Measurements from ENCODE around the gene PSMD12. TPM values are rescaled to one million over a fixed set of nuclear protein-coding genes. Genes with fewer than 3 reads are reported as not detected.

The PSMD12 gene
- 29.1 and 31.4 TPM in 2 replicates for polyA plus RNA-seq (2012; rRNA removed)
- 42.1 and 54.1 TPM in 2 replicates for polyA plus RNA-seq (2012; cell fraction: cytosol; rRNA removed)
- polyA plus RNA-seq (2012; cell fraction: nucleus; rRNA removed) = 10.5 and 23.5 TPM in 2 replicates

DNA sequence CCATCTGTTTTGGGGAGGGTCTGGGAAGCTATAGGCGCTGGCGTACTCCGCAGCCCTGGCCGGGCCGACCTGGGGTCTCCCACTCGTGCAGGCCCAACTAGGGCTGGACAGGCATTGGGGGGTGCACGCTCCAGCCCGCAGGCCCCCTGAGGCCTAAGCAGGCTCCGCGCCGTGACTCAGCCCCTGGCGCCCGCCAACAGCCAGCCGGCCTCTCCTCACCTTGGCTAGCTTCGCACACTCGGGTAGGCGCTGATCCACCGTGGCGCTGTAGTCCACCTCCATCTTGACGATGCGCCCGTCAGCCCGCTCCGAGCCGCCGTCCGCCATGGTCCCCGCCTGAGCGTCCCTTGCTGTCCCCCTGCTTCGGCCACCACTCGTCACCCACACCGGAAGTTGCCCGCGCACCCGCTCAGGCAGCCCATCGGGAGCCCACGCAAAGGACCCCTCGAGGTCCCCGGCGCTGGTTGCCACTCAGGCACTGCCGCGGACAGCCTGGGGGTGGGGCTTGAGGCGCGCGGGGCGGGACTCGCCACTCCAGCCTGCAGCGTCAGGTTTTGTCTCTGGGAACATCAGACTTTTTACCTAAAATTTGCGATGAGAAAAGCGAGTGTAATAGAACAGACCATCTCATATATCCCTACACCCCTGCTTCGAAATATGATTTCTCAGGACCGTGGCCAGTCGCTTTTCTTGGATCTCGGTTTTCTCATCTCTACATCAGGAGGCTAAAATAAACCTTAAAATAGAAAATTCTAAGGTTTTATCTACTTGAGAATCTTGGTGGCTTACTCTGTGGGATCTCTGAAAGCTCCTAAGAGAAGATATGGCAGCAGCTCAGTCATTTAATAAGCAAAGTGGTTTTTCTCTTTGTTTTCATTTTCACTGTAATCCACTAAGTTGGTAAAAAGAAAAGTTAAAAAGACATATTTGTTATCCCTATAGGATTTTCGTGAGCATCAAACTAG is at the start of gene PSMD12:
PSMD12 (minus strand) TSS at position 385 of the 965 bp plus-strand sequence; CDS start at position 327, 58 bp downstream.
- Histone ChIP-seq H3K27me3 (ENCODE audit: insufficient read depth) (no peaks in the 10 kb centered on the region), H3K4me2 (peak within 1 kb of the TSS; percentile 83), H3K9me2 (no peaks in the 10 kb centered on the region), H3K27ac (ENCODE audit: low read depth in 2 of 2, low read length in 1 of 2) (peak within 1 kb of the TSS; percentile 87 to 90), H3K9me3 (no peaks in the 10 kb centered on the region), H4K20me1 (ENCODE audit: insufficient read depth) (peaks cover 42% of the 10 kb centered on the region), H3F3A (replicated peaks; ENCODE audit: insufficient read depth) (peaks cover 17% of the 10 kb centered on the region), H3K79me2 (ENCODE audit: insufficient read depth) (peaks cover 50% of the 10 kb centered on the region), H2AFZ (ENCODE audit: low read depth) (peak within 1 kb of the TSS; percentile 97), H3K36me3 (replicated peaks in 1 of 2; ENCODE audit: control insufficient read depth in 1 of 2, insufficient read depth in 2 of 2, low read length in 1 of 2) (peaks cover 5 to 7% of the 10 kb centered on the region in 2 experiments), H3K4me3 (ENCODE audit: low read depth in 2 of 2, low read length in 1 of 2) (peak within 1 kb of the TSS; percentile 83 to 85), H3K9ac (peak within 1 kb of the TSS; percentile 88), H3K4me1 (ENCODE audit: control insufficient read depth in 1 of 2, insufficient read depth in 2 of 2, low read depth in 1 of 2, low read length in 1 of 2) (peaks cover 14 to 18% of the 10 kb centered on the region in 2 experiments)
- TF ChIP-seq RCOR1 (IDR thresholded peaks at IDR 0.05; ENCODE audit: low read length) = peak; percentile 44; the same call in 1 of the 2 replicates
- TF ChIP-seq RFX5 (IDR thresholded peaks at IDR 0.05; ENCODE audit: low read length) = peak; percentile 63; the same call in 1 of the 2 replicates
- TF ChIP-seq CHD2 (IDR thresholded peaks at IDR 0.05; ENCODE audit: low read length, partially characterized antibody) = peak; percentile 74
- peak; percentile 96 for TF ChIP-seq TAF1 (IDR thresholded peaks at IDR 0.05; ENCODE audit: borderline replicate concordance, low read depth, low read length)
- peak; percentile 74; the same call in 1 of the 2 replicates for TF ChIP-seq SIN3A (IDR thresholded peaks at IDR 0.05; ENCODE audit: borderline replicate concordance, low read depth, low read length)
- TF ChIP-seq POLR2AphosphoS5 (IDR thresholded peaks at IDR 0.05; ENCODE audit: low read depth, low read length) = peak; percentile 97
- TF ChIP-seq FOXM1 (IDR thresholded peaks at IDR 0.05; ENCODE audit: low read depth) = no peak
- TF ChIP-seq NRF1 (IDR thresholded peaks at IDR 0.05; ENCODE audit: low read depth, low read length) = peak; percentile 52
- TF ChIP-seq MXI1 (IDR thresholded peaks at IDR 0.05; ENCODE audit: low read depth, low read length) = peak; percentile 87
- TF ChIP-seq GATA2 (CRISPR knock-in tag; IDR thresholded peaks at IDR 0.05) = no peak
- TF ChIP-seq, protein P1, sequence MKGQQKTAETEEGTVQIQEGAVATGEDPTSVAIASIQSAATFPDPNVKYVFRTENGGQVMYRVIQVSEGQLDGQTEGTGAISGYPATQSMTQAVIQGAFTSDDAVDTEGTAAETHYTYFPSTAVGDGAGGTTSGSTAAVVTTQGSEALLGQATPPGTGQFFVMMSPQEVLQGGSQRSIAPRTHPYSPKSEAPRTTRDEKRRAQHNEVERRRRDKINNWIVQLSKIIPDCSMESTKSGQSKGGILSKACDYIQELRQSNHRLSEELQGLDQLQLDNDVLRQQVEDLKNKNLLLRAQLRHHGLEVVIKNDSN (IDR thresholded peaks at IDR 0.05; ENCODE audit: borderline replicate concordance, low read depth) = peak; percentile 18; the same call in 1 of the 2 replicates
- no peak for TF ChIP-seq EZH2phosphoT487 (IDR thresholded peaks at IDR 0.05; ENCODE audit: borderline replicate concordance, low read depth)
- TF ChIP-seq YY1 (IDR thresholded peaks at IDR 0.05; ENCODE audit: low read depth) = peak; percentile 76
- no peak; the same call in 1 of the 2 replicates for TF ChIP-seq SMC3 (IDR thresholded peaks at IDR 0.05; ENCODE audit: low read depth, low read length)
- TF ChIP-seq TCF12 (IDR thresholded peaks at IDR 0.05) = no peak
- TF ChIP-seq GABPA (IDR thresholded peaks at IDR 0.05; ENCODE audit: low read depth) = peak; percentile 86
- 0 out of 2 replicates have a peak, but pooled peaks have one; percentile 22 for TF ChIP-seq RAD21 (IDR thresholded peaks at IDR 0.05; ENCODE audit: low read length)
- TF ChIP-seq, protein P2, sequence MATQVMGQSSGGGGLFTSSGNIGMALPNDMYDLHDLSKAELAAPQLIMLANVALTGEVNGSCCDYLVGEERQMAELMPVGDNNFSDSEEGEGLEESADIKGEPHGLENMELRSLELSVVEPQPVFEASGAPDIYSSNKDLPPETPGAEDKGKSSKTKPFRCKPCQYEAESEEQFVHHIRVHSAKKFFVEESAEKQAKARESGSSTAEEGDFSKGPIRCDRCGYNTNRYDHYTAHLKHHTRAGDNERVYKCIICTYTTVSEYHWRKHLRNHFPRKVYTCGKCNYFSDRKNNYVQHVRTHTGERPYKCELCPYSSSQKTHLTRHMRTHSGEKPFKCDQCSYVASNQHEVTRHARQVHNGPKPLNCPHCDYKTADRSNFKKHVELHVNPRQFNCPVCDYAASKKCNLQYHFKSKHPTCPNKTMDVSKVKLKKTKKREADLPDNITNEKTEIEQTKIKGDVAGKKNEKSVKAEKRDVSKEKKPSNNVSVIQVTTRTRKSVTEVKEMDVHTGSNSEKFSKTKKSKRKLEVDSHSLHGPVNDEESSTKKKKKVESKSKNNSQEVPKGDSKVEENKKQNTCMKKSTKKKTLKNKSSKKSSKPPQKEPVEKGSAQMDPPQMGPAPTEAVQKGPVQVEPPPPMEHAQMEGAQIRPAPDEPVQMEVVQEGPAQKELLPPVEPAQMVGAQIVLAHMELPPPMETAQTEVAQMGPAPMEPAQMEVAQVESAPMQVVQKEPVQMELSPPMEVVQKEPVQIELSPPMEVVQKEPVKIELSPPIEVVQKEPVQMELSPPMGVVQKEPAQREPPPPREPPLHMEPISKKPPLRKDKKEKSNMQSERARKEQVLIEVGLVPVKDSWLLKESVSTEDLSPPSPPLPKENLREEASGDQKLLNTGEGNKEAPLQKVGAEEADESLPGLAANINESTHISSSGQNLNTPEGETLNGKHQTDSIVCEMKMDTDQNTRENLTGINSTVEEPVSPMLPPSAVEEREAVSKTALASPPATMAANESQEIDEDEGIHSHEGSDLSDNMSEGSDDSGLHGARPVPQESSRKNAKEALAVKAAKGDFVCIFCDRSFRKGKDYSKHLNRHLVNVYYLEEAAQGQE (IDR thresholded peaks at IDR 0.05; ENCODE audit: low read depth, low read length) = 0 out of 2 replicates have a peak, but pooled peaks have one; percentile 53
- peak; percentile 92 for TF ChIP-seq ELF1 (IDR thresholded peaks at IDR 0.05)
- ChIA-PET CTCF (interaction anchor here (0.5 to 15.0 kb wide), 8 partner anchors 9 to 352 kb away, joined by 3 to 134 read pairs (median 3); partner anchors contain the start of gene PITPNC1), POLR2A (interaction anchor here (0.8 to 1.0 kb wide), 2 partner anchors 10 to 409 kb away, joined by 3 to 4 read pairs; partner anchors contain the start of gene PITPNC1)
- 3% methylated on average over 26 of the region's 55 CpGs for WGBS (ENCODE audit: low lambda C conversion rate)
- peak; percentile 100 for DNase-seq

Data from SK-N-SH (cell line).